WERI-Rb-1 (cell line): ENCODE data around the gene NEUROD6.

Source experiments
- DNase-seq: peaks from one replicate; pipeline ENCODE4 v3.0.0-alpha.2; 2020
- H3K27ac ChIP-seq: fragments of 250-450 bp; sonication (Bioruptor Pico); 2 replicates; pipeline ENCODE4 v1.5.1; 2020; ENCODE audit warnings: mild to moderate bottlenecking, moderate library complexity
- H3K27me3 ChIP-seq: fragments of 250-450 bp; sonication (Bioruptor Pico); 2 replicates; pipeline ENCODE4 v1.5.1; 2021; ENCODE audit warnings: mild to moderate bottlenecking, low read depth, moderate library complexity; ENCODE audit not compliant: insufficient read depth, severe bottlenecking
- H3K36me3 ChIP-seq: fragments of 250-450 bp; sonication (Bioruptor Pico); 2 replicates; pipeline ENCODE4 v1.5.1; 2020; ENCODE audit warnings: mild to moderate bottlenecking, moderate library complexity
- H3K4me3 ChIP-seq: 2 replicates; pipeline ENCODE4 v1.5.1; 2011; ENCODE audit warnings: low read depth, mild to moderate bottlenecking, control low read depth, low read length
- H3K9me3 ChIP-seq: fragments of 250-450 bp; sonication (Bioruptor Pico); 2 replicates; pipeline ENCODE4 v1.5.1; 2021; ENCODE audit warnings: mild to moderate bottlenecking, moderate library complexity; ENCODE audit not compliant: severe bottlenecking
- TF ChIP-seq, protein P1 (sequence below): IDR thresholded peaks from 2 replicates; pipeline ENCODE4 v1.5.1; 2011; ENCODE audit warnings: low read depth, mild to moderate bottlenecking, control low read depth, inconsistent platforms, low read length

The NEUROD6 gene

DNA sequence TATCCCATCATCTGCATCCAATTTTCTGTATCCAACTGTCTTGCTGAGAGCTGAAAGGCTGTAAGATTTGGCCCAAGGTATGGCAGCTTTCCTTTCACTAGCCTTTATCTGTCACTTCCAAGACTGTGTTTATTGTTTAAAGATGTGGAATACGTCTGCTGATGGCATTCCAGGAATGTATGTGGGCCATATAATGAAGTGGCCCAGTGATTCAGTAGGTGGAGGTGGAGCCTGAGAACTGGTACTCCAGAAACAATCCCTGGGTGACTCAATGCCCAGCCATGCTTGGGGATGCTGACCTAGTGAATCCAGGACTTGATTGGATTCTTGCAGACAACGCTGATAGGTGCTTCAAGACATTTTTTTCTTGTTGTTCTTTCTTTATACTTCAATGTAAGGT, 13.5 kb downstream of the NEUROD6 start:
- H3K4me3 ChIP-seq = no peak overlapping the region
- no peaks in the 10 kb centered on the region for H3K9me3 ChIP-seq
- DNase-seq = no peak
- H3K27ac ChIP-seq = no peak overlapping the region
- no peaks in the 10 kb centered on the region for H3K27me3 ChIP-seq
- H3K36me3 ChIP-seq = no peaks in the 10 kb centered on the region
- TF ChIP-seq, protein P1, sequence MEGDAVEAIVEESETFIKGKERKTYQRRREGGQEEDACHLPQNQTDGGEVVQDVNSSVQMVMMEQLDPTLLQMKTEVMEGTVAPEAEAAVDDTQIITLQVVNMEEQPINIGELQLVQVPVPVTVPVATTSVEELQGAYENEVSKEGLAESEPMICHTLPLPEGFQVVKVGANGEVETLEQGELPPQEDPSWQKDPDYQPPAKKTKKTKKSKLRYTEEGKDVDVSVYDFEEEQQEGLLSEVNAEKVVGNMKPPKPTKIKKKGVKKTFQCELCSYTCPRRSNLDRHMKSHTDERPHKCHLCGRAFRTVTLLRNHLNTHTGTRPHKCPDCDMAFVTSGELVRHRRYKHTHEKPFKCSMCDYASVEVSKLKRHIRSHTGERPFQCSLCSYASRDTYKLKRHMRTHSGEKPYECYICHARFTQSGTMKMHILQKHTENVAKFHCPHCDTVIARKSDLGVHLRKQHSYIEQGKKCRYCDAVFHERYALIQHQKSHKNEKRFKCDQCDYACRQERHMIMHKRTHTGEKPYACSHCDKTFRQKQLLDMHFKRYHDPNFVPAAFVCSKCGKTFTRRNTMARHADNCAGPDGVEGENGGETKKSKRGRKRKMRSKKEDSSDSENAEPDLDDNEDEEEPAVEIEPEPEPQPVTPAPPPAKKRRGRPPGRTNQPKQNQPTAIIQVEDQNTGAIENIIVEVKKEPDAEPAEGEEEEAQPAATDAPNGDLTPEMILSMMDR = no peak

DNA sequence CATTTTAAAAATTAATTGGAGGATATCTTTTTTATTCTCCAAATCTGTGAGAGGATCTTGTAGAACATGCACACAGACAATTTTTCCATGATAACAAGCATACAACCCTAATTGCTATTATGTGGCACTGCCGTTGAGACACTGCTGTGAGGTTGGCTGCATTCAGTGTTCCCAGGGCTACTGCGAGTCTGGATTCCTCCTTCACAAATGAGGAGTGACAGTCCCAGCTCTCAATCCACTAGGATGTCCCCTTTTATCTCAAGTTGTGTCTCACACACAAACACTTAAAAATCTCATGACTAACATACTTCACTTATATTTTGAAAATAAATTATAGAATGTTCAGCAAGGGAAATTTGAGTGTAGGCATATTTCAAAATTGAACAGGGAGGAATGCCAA, 14.1 kb downstream of the NEUROD6 start:
- Histone ChIP-seq H3K4me3 (no peak overlapping the region), H3K9me3 (no peaks in the 10 kb centered on the region), H3K36me3 (no peaks in the 10 kb centered on the region), H3K27ac (no peak overlapping the region), H3K27me3 (no peaks in the 10 kb centered on the region)
- no peak for DNase-seq
- TF ChIP-seq, protein P1 = no peak

DNA sequence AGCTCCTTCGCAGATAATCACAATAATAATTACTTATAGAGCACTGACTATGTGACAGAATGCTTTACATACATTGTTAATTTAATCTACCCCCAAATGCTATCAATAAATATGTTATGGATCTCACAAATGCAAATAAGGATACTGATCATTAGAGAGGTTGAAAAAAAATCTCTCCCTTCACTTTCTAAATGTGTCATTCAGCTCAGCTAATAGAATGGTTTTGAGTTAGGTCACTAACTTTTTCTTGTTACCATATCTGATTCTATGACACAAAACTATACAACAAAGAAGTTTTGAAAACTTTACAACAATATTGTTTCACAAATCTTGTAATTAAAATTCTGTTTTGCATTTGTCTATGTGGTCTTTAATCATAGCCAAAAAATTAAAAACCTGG, 17.4 kb downstream of the NEUROD6 start:
- TF ChIP-seq, protein P1 = no peak
- Histone ChIP-seq H3K27ac (no peak overlapping the region), H3K36me3 (no peaks in the 10 kb centered on the region), H3K27me3 (peaks cover 3% of the 10 kb centered on the region), H3K9me3 (no peaks in the 10 kb centered on the region), H3K4me3 (no peak overlapping the region)
- no peak for DNase-seq

DNA sequence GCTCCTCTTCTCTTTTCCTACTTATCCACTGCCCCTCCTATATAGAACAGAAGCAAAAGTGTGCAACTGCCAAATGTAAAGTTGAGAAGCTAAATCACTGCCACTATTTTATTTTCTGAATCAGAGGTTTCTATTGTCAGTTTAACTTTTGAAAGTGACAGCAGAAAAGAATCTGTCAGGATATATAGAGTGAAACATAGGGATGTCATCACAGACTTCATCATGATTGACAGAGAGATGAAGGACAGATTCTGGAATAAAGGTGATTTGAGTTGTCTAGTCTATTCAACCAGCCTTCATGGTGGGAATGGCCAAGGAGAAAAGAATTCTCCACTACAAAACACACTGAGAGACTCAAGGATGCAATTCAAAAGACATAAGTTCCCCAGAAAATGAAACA, 19.9 kb downstream of the NEUROD6 start:
- TF ChIP-seq, protein P1 = no peak
- Histone ChIP-seq H3K36me3 (no peaks in the 10 kb centered on the region), H3K27ac (no peak overlapping the region), H3K9me3 (no peaks in the 10 kb centered on the region), H3K4me3 (no peak overlapping the region), H3K27me3 (peaks cover 3% of the 10 kb centered on the region)
- no peak for DNase-seq

DNA sequence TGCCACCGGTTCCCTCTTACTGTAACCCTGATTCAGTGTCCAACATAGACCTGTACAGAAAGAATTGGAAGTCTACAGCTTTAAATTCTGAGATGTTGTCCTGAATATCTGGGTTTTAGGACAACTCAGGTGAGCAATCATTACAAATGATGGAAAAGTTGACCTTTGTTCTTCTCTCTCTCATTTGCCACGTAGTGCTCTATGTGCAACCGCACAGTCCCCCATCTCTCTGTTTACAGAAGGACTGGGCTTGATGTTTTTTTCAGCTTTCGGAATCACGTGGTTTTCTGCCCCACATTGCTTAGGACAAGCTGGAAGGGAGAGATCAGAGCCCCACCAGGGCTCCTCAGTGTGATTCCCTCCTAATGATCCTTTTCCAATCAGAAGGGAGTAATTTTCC, 22.2 kb downstream of the NEUROD6 start:
- no peak for DNase-seq
- H3K36me3 ChIP-seq = no peaks in the 10 kb centered on the region
- H3K4me3 ChIP-seq = no peak overlapping the region
- TF ChIP-seq, protein P1 = no peak
- peaks cover 3% of the 10 kb centered on the region for H3K27me3 ChIP-seq
- no peaks in the 10 kb centered on the region for H3K9me3 ChIP-seq
- H3K27ac ChIP-seq = no peak overlapping the region

DNA sequence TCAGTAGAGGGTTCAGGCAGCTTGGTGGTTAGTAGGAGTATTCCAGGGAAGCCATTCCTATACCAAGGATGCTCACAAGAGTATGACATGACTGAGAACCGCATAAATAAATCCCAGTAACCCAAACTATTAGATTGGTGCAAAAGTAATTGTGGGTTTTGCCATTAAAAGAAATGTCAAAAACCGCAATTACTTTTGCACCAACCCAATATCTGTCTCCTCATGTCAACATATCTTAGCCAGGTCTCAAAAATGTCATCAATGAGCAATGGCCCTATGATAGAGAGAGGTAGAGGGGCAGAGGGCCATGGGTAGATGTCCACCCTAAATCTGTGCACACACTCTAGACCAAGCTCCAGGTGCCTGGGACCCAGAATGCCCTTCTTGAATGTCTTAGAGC, 23.6 kb downstream of the NEUROD6 start:
- DNase-seq = no peak
- Histone ChIP-seq H3K27me3 (peaks cover 3% of the 10 kb centered on the region), H3K9me3 (no peaks in the 10 kb centered on the region), H3K36me3 (no peaks in the 10 kb centered on the region), H3K27ac (no peak overlapping the region), H3K4me3 (no peak overlapping the region)
- TF ChIP-seq, protein P1 = no peak
